HepG2 (cell line): ENCODE measurements around the gene IL21R. TPM values are rescaled to one million over a fixed set of nuclear protein-coding genes. Genes with fewer than 3 reads are reported as not detected.

ENCODE experiments used
- ATAC-seq: fragments of 200-7000 bp; cut with Tn5 transposase; 3 replicates; pipeline ENCODE4 v1.9.1; 2020; ENCODE audit warnings: mild to moderate bottlenecking, moderate library complexity
- BruUV-seq: library from RNA; stranded (reverse); fragments of 400-500 nt; replicated peaks from 2 replicates; lab custom pipeline; 2021; lab: Mats Ljungman, UMichigan
- CTCF ChIA-PET: fragments of 300-600 bp; formaldehyde crosslinking; extraction: SDS; loops from one replicate; lab custom pipeline; 2021; ENCODE audit warnings: low total read pairs, inconsistent platforms, low intra/inter-chr PET ratio; lab: Yijun Ruan, JAX
- POLR2A ChIA-PET: fragments of 350-600 bp; sonication (Branson Sonifier 250); formaldehyde crosslinking; loops from one replicate; lab custom pipeline; 2020; ENCODE audit warnings: antibody characterized with exemption, inconsistent platforms; lab: Yijun Ruan, JAX
- DNase-seq: peaks from one replicate; pipeline ENCODE4 v3.0.0-alpha.2; 2015; ENCODE audit warnings: low spot score
- FAIRE-seq: peaks from 3 replicates; lab custom pipeline; 2011; peaks lifted over from hg19 to GRCh38; lab: Jason Lieb, UNC
- H2AFZ ChIP-seq: one replicate; pipeline ENCODE4 v1.6.1; 2011; ENCODE audit warnings: low read length, inconsistent platforms
- H3K27ac ChIP-seq: fragments of 300-600 bp; 3 replicates; pipeline ENCODE4 v1.8.0; 2011; ENCODE audit warnings: mixed run types, mild to moderate bottlenecking, mixed read lengths, low read length, inconsistent platforms; ENCODE audit not compliant: insufficient read depth; ENCODE audit errors: extremely low read length
- H3K27me3 ChIP-seq, 2 experiments: fragments of 200-600 bp in 1 of 2; 2 replicates in 1 of 2; 3 replicates in 1 of 2; pipeline versions ENCODE4 v1.6.0 to v1.8.0; 2011; ENCODE audit warnings: low read length in 2 of 2, mild to moderate bottlenecking in 2 of 2, moderate library complexity in 2 of 2, inconsistent platforms in 1 of 2; ENCODE audit not compliant: insufficient read depth in 2 of 2, control insufficient read depth in 1 of 2
- H3K36me3 ChIP-seq, 2 experiments: fragments of 200-600 bp in 1 of 2; replicated peaks in 1 of 2; 2 replicates in 1 of 2; 3 replicates in 1 of 2; pipeline versions ENCODE4 v1.5.1 to v1.8.0; 2011; ENCODE audit warnings: low read length in 2 of 2, inconsistent platforms in 1 of 2; ENCODE audit not compliant: insufficient read depth in 2 of 2, control insufficient read depth in 1 of 2
- H3K4me1 ChIP-seq: 2 replicates; pipeline ENCODE4 v1.5.1; 2012; ENCODE audit warnings: low read length, inconsistent platforms; ENCODE audit not compliant: insufficient read depth
- H3K4me2 ChIP-seq: 2 replicates; pipeline ENCODE4 v1.6.0; 2011; ENCODE audit warnings: low read depth, low read length, inconsistent platforms
- H3K4me3 ChIP-seq, 3 experiments: fragments of 200-600 bp in 1 of 3; sonication (generic), shearing (Covaris generic) in 1 of 3; replicated peaks in 1 of 3; 2 replicates each; pipeline ENCODE4 v1.5.1; 2011 to 2016; ENCODE audit warnings: low read length in 3 of 3, inconsistent platforms in 2 of 3, low read depth in 2 of 3, mild to moderate bottlenecking in 2 of 3, control low read depth in 1 of 3, mixed read lengths in 1 of 3; ENCODE audit not compliant: insufficient read depth in 1 of 3
- H3K79me2 ChIP-seq: one replicate; pipeline ENCODE4 v1.6.1; 2011; ENCODE audit warnings: low read length, inconsistent platforms; ENCODE audit not compliant: insufficient read depth
- H3K9ac ChIP-seq: 2 replicates; pipeline ENCODE4 v1.6.0; 2011; ENCODE audit warnings: mild to moderate bottlenecking, low read depth, low read length, inconsistent platforms; ENCODE audit not compliant: insufficient read depth
- H3K9me3 ChIP-seq: 2 replicates; pipeline ENCODE4 v1.5.1; 2012; ENCODE audit warnings: mild to moderate bottlenecking, low read length
- H4K20me1 ChIP-seq: 2 replicates; pipeline ENCODE4 v1.6.0; 2011; ENCODE audit warnings: inconsistent platforms, mild to moderate bottlenecking, low read length, moderate library complexity; ENCODE audit not compliant: insufficient read depth
- ATF4 ChIP-seq, 2 experiments: fragments of 450-650 bp in 1 of 2; sonication (generic) in 1 of 2; formaldehyde crosslinking; IDR thresholded peaks; 2 replicates each; pipeline versions ENCODE4 v1.5.0 to v1.8.0; 2020 to 2022; ENCODE audit warnings: mild to moderate bottlenecking in 1 of 2, missing genetic modification reagents in 1 of 2
- KDM6A ChIP-seq: IDR thresholded peaks from 2 replicates; pipeline ENCODE4 v1.6.1; 2016; ENCODE audit warnings: low read depth
- PHF5A ChIP-seq: IDR thresholded peaks from one replicate; pipeline ENCODE4 v1.6.1; 2018; ENCODE audit warnings: low read depth, missing genetic modification reagents; ENCODE audit not compliant: unreplicated experiment
- RBAK ChIP-seq: sonication (generic); formaldehyde crosslinking; IDR thresholded peaks from 2 replicates; pipeline ENCODE4 v1.5.1; 2020; ENCODE audit warnings: mild to moderate bottlenecking, missing genetic modification reagents
- SCMH1 ChIP-seq: sonication (generic); formaldehyde crosslinking; IDR thresholded peaks from 2 replicates; pipeline ENCODE4 v1.9.0; 2021; ENCODE audit warnings: missing genetic modification reagents, mild to moderate bottlenecking, borderline replicate concordance
- SOX13 ChIP-seq, 3 experiments: fragments of 450-650 bp in 1 of 3; sonication (generic) in 1 of 3; formaldehyde crosslinking in 1 of 3; IDR thresholded peaks in 2 of 3; conservative IDR thresholded peaks in 1 of 3; 2 replicates each; pipeline versions ENCODE4 v1.5.0 to v1.6.1; 2016 to 2020; ENCODE audit warnings: antibody characterized with exemption in 1 of 3, mild to moderate bottlenecking in 1 of 3, missing compliant biosample characterization in 1 of 3, missing genetic modification reagents in 1 of 3, moderate library complexity in 1 of 3
- ZNF317 ChIP-seq: sonication (generic); formaldehyde crosslinking; IDR thresholded peaks from 2 replicates; pipeline ENCODE4 v1.5.0; 2020; ENCODE audit warnings: mild to moderate bottlenecking, missing genetic modification reagents
- ZNF430 ChIP-seq: sonication (generic); formaldehyde crosslinking; IDR thresholded peaks from 2 replicates; pipeline ENCODE4 v1.9.0; 2021; ENCODE audit warnings: mild to moderate bottlenecking, missing genetic modification reagents
- WGBS: methylation state at CpG from one replicate; pipeline ENCODE4 v1.1.6; 2017; ENCODE audit warnings: low lambda C conversion rate; 5-methylcytosine and 5-hydroxymethylcytosine counted together
- in situ Hi-C: cut with HindIII; loops from 2 replicates; pipeline ENCODE4 v1.10.0; 2017; ENCODE audit warnings: low pct_unique_long_range_greater_than_20kb; ENCODE audit not compliant: extremely low pct_ligation_motif_present
- intact Hi-C: fragments of 100-400 bp; cut with micrococcal nuclease; formaldehyde crosslinking; loops from one replicate; pipeline ENCODE4 v1.10.0; 2022; ENCODE audit not compliant: unreplicated experiment
- polyA plus RNA-seq, 8 experiments: library from polyadenylated mRNA; depleted of rRNA in 3 of 8; stranded (reverse) in 7 of 8; unstranded in 1 of 8; fragments of >200 nt; fragmentation: Illumina TruSeq in 4 of 8; extraction: Trizol in 4 of 8; gene quantifications; 2 replicates each; pipeline versions ENCODE4 v1.2.1 to v1.2.3, GENCODE V29; 2011 to 2016; ENCODE audit warnings: low read depth in 4 of 8, missing spikeins in 1 of 8, mixed read lengths in 1 of 8; ENCODE audit not compliant: insufficient read depth in 1 of 8
- total RNA-seq, 5 experiments: library from RNA; depleted of rRNA; stranded (reverse); fragments of >200 nt; fragmentation: Illumina TruSeq; extraction: Trizol; gene quantifications; 2 replicates each; pipeline ENCODE4 v1.2.3, GENCODE V29; 2016; ENCODE audit warnings: low read depth in 1 of 5

Gene IL21R
- total and polyA plus RNA-seq, 2 of the 13 experiments (the other 11 are each of a cell fraction or from before 2014, with no cell fraction given), result 0.49 to 0.64 TPM

GRCh38 chr16:27359615-27360014, 42.4 kb upstream of the IL21R start:
- DNase-seq (no peak), ATAC-seq (no peak), FAIRE-seq (no peak)
- Histone ChIP-seq H3K27me3 (no peaks in the 10 kb centered on the region), H3K4me1 (peaks cover 16% of the 10 kb centered on the region), H3K27ac (no peak overlapping the region), H3K4me3 (no peak overlapping the region), H3K4me2 (no peak overlapping the region), H3K9me3 (no peaks in the 10 kb centered on the region), H3K36me3 (peaks cover 32 to 42% of the 10 kb centered on the region in 2 experiments), H3K9ac (no peak overlapping the region), H4K20me1 (0 out of 2 replicates have a peak, but pooled peaks cover 4% of the 10 kb centered on the region), H3K79me2 (no peaks in the 10 kb centered on the region), H2AFZ (no peak overlapping the region)
- WGBS, result 89% methylated on average over 6 of the region's 6 CpGs
- ChIA-PET POLR2A (no interaction called here), CTCF (no interaction called here)
- in situ Hi-C loops, result no loop called here
- intact Hi-C loops, result no loop called here
- no TSS peak for BruUV-seq
- TF ChIP-seq SOX13 (IDR thresholded peaks at IDR 0.05) (no peak), SOX13 (CRISPR knock-in tag; conservative IDR thresholded peaks at IDR 0.05 in 1 of 2, IDR thresholded peaks at IDR 0.05 in 1 of 2) (no peak), ATF4 (CRISPR knock-in tag; IDR thresholded peaks at IDR 0.05) (no peak), RBAK (CRISPR knock-in tag) (peak; percentile 95), ZNF430 (CRISPR knock-in tag) (no peak), KDM6A (CRISPR knock-in tag) (no peak), ZNF317 (CRISPR knock-in tag) (no peak), SCMH1 (CRISPR knock-in tag) (no peak)

- in situ Hi-C loops, result no loop called here
Measured at GRCh38 chr16:27361987-27362386, 40.0 kb upstream of the IL21R start.

More at GRCh38 chr16:27361987-27362386, 40.0 kb upstream of the IL21R start:
- Histone ChIP-seq H3K27ac (no peak overlapping the region), H4K20me1 (peaks cover 9% of the 10 kb centered on the region; the same call in 1 of the 2 replicates), H3K4me1 (peaks cover 33% of the 10 kb centered on the region), H3K4me3 (no peak overlapping the region), H3K27me3 (no peaks in the 10 kb centered on the region), H3K36me3 (peaks cover 25 to 27% of the 10 kb centered on the region in 2 experiments), H3K9ac (no peak overlapping the region), H2AFZ (no peak overlapping the region), H3K9me3 (no peaks in the 10 kb centered on the region), H3K79me2 (no peaks in the 10 kb centered on the region), H3K4me2 (no peak overlapping the region)
- TF ChIP-seq PHF5A (CRISPR knock-in tag), result no peak
- ATAC-seq, result no peak
- BruUV-seq, result no TSS peak
- POLR2A ChIA-PET, result no interaction called here
- intact Hi-C loops, result no loop called here
- WGBS, result 85% methylated on average over 3 of the region's 3 CpGs
- CTCF ChIA-PET, result no interaction called here
- no peak for DNase-seq
- FAIRE-seq, result no peak
